Peyer's patch (tissue), 4 donors: ENCODE measurements around the gene SMG6.

ENCODE experiments used
- POLR2A ChIP-seq, 2 donors: fragments of 450-650 bp; IDR thresholded peaks; one replicate each; pipeline ENCODE4 v1.5.1; 2017; ENCODE audit warnings: antibody characterized with exemption in 2 of 2, mild to moderate bottlenecking in 2 of 2, moderate library complexity in 2 of 2
- TF ChIP-seq, protein P1 (sequence below), 6 experiments: fragments of 450-650 bp in 4 of 6; fragments of 200-600 bp in 2 of 6; sonication (generic) in 1 of 6; IDR thresholded peaks; one replicate each; pipeline ENCODE4 v1.5.1; 2017 to 2019; ENCODE audit warnings: antibody characterized with exemption in 6 of 6, mild to moderate bottlenecking in 3 of 6, moderate library complexity in 1 of 6

DNA sequence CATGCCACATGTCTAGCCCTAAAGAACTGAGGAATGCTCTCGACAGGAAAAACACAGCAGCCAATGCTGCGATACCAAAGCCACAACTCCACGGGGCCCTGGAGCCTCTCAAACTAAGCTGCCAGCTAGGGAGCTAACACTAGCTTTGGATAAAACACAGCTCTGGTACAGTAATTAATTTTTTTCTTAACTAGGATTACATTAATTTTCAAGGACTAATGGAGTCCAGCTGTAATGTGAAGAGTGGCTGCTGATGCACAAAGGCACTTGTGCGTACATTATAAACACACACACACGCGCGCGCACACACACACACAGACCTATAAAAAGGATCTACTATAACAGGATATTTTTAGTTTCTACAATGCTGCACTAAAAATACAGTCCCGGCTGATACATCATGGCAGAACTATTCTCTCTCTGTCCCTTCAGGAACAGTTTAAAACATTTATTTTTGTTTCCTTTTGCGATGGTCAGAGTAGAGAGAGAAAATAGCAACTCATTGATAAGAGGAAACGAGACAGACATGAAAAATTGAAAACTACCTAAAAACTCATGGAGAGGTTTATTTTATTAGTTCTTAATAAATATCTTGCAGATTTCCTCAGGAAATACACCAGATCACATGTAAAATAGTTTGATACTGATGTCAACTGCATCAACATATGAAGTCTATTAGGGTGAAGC lies 88.5 kb downstream of the SMG6 start:
- TF ChIP-seq, protein P1, sequence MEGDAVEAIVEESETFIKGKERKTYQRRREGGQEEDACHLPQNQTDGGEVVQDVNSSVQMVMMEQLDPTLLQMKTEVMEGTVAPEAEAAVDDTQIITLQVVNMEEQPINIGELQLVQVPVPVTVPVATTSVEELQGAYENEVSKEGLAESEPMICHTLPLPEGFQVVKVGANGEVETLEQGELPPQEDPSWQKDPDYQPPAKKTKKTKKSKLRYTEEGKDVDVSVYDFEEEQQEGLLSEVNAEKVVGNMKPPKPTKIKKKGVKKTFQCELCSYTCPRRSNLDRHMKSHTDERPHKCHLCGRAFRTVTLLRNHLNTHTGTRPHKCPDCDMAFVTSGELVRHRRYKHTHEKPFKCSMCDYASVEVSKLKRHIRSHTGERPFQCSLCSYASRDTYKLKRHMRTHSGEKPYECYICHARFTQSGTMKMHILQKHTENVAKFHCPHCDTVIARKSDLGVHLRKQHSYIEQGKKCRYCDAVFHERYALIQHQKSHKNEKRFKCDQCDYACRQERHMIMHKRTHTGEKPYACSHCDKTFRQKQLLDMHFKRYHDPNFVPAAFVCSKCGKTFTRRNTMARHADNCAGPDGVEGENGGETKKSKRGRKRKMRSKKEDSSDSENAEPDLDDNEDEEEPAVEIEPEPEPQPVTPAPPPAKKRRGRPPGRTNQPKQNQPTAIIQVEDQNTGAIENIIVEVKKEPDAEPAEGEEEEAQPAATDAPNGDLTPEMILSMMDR (IDR thresholded peaks at IDR 0.05) = no peak
- TF ChIP-seq POLR2A (IDR thresholded peaks at IDR 0.05) = no peak
